CD4-positive, alpha-beta T cell treated with Interleukin-17A for 4 hours (primary cell): ENCODE measurements around the gene XPNPEP1.
A peak's percentile ranks its signal among the peaks of the same experiment; 100 is the strongest.
"Not testable (repeated sequence)": the region's sequence is repeated elsewhere in the genome, so short reads cannot be mapped to it uniquely, and the experiment has no call there.

ENCODE experiments used
- DNase-seq: peaks from one replicate; pipeline ENCODE4 v3.0.0-alpha.2; 2020; ENCODE audit warnings: mixed read lengths

XPNPEP1 gene

GRCh38 chr10:109922358-109922975 lies 844 bp downstream of the XPNPEP1 start:
- no peak for DNase-seq

DNA sequence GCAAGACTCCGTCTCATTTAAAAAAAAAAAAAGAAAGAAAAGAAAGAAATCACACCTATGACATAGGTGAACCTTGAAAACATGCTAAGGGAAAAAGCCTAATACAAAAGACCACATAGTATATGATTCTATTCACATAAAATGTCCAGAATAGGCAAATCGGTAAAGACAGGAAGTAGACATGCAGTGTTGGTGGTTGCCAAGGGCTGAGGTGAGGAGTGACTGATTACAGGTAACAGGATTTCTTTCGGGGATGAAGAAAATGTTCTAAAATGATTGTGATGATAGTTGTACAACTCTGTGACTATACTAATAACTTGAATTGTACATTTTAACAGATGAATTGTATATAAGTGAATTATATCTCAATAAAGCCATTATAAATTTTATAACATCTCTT lies 3.3 kb downstream of the XPNPEP1 start:
- peak; percentile 41 for DNase-seq

- DNase-seq, result no peak
These were observed 4.1 kb downstream of the XPNPEP1 start for GRCh38 chr10:109919220-109919619.

- DNase-seq, result not testable (repeated sequence)
These were observed 4.6 kb downstream of the XPNPEP1 start for GRCh38 chr10:109918707-109919106.

GRCh38 chr10:109915566-109915965 lies 7.7 kb downstream of the XPNPEP1 start:
- no peak for DNase-seq

DNA sequence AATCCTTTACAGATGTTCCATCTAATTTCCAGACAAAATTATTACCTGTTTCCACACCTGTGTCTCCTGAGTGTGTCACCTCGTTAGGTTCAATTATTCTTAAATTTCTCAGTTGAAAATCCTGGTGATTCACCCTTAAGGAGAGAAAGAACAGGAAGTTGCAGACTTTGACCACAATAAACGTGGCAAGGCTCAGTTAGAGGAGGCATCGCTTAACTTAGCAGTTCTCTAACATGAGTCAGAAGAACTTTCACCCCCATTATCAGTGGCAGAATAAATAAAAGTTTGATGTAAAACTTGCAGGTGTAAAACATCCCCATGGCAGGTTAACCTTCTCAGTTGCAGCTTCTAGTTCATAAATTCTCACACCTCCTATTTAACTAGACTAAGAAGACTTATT lies 8.3 kb downstream of the XPNPEP1 start:
- peak; percentile 63 for DNase-seq

GRCh38 chr10:109913306-109913892 lies 9.9 kb downstream of the XPNPEP1 start:
- no peak for DNase-seq

GRCh38 chr10:109912335-109913281 lies 10.7 kb downstream of the XPNPEP1 start:
- DNase-seq, result no peak

DNA sequence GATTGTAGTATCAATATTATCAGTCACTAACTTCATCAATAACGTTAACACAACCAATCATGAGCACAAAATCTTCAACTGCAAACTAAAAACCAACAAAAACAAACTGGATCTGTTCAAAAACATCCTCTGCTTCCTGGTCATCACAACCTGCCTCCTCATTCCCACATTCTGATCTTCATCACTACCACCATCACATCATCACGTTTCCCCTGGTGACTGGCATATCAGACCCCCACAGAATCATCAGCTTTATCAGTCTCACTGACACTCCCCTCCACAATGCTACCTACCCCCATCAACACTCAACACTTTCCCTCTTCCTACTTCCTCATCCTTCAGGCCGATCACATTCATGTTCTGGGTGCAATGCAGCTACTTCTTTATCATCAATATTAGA lies 11.4 kb downstream of the XPNPEP1 start:
- DNase-seq, result no peak

GRCh38 chr10:109906316-109906715 lies 17.0 kb downstream of the XPNPEP1 start:
- no peak for DNase-seq

- DNase-seq, result no peak
These were observed 18.9 kb downstream of the XPNPEP1 start for GRCh38 chr10:109904397-109904796.

GRCh38 chr10:109902992-109903947 lies 20.0 kb downstream of the XPNPEP1 start:
- peak; percentile 17 for DNase-seq

DNA sequence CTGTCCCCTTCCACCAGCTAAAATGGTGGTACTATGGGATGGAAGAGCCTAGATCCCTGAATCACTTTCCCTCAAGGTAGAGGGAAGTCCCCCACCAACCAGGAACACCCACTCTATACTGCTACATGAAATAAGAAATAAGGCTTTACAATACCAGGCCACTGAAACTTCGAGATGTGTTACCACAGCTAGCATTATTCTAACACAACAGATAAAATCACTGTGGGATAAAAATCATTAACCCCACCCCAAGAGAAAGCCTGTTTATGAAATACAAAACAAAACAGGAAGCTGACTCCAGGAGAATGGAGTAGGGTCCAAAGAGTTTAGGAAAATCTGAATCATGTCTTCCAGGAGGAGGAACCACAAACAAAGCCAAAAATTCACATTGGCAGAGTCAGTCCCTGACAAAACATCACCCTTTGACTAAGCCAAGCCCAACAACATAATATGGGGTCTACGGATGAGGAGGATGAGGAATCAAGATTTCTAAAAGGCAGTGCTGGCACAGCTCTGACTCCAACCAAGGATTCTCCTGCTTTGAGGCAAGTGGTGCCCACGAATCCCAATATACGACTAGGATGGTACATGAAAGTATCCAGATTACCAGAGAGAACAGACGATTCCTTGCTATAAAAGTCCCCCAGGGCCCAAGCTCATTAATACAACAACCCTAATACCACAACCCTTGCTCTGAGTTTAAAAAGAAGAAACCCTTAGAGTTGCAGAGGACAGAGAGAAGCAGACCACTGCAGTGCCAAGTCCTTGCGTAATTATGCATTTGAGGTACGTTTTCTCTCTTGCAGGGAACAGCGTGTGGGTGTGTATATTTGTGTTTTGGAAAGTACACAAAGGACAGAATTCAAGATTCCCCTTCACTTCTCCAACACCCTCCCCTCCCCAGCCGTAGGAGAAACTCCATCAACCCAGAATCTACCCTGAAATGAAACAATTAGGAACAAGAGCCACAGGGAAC lies 23.7 kb downstream of the XPNPEP1 start:
- no peak for DNase-seq

DNA sequence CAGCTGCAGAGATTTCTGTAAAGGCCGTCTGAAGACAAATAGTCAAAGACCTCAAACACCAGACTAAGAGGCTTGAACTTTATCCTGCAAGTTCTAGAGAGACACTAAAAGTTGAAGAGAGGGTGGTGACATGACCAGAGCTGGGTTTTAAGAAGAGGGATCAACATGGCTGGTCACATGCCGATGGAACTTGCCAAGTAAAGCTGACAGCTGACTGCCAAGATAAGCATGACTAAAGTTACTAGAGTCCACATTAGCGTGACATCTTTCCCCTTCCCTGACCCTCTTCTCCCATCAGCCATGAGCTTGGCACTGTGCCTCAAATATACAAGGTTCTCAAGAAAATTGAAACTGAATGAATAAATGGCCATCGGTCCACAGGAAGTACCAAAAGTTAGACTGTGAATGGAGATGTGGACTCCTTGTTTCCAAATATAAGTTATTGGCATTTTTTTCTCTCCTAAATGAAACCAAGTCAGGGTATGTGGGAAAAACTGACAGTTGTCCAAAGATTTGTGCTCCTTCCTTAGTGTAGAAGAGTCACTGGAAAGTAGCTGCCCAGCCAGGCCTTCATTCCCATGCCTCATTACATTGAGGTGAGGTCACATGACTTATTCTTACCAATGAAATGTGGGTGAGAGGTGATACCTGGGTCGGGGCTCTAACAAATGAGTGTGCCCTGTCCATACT lies 24.5 kb downstream of the XPNPEP1 start:
- DNase-seq, result no peak

DNA sequence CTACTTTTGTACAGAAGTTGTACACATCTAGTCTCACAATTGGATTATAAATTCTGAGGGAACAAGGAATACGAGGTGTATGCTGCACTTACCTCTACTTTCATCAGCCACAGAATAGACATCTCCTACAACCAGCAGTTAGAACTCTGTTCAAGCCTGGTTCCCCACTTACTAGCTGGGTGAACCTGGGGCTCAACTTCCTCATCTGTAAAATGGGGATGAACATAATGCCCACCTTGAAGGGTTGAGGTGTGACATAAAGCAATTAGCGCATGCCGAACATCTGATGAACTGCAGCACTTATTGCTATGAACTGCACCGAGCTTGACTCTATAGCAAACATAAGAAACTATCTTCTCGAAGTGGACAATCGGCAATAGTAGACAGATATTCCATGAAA lies 25.3 kb downstream of the XPNPEP1 start:
- DNase-seq, result no peak

DNA sequence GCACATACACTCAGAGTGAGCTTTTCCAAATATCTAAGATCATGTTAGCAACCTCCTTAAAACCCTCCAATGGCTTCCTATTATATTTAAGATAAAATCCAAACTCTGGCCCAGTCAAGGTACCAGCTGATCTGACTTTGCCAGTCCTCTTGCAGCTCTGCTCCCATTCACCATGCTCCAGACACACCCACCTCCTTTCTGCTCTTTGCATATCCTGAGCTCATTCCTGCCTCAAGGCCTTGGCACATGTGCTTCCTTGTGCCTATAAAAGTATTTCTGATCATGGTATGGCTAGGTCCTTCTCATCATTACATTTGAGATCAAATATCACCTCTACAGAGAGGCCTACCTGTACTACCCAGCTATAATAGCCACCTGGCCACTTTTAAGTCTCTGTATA lies 27.5 kb downstream of the XPNPEP1 start:
- no peak for DNase-seq

DNA sequence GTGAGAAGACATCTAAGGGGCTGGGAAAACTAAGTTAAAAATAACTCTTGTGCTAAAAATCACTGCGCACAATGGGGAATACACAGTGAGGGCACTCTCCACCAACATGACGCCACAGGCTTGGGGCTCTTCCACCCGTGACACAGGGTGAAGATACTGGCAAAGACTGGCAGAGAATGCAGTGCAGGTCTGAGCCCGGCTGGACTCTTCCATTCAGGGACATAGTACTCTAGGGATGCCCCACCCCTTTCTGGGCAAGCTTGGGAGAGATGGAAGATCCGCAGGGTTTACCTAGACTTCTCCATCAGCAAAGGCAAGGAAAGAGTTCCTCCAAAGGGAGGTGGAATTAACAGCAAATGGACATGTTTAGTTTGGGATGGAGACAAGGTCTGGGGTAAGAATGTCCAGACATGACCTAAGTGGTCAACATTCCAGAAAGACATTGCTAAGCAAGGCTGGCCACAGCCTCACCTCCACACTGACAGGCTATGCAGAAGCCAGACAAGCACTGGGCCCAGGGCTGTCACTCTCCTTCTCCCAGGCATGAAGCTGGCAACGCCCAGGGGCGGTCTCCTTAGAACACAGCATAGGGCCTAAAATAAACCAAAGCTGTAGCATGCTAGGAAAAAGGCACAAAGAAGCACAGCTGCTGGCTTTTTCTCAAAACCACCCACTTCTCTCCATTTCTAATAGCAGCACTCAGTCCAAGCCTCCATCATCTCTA lies 28.1 kb downstream of the XPNPEP1 start:
- DNase-seq, result no peak

GRCh38 chr10:109894516-109894915 lies 28.8 kb downstream of the XPNPEP1 start:
- DNase-seq, result no peak

DNA sequence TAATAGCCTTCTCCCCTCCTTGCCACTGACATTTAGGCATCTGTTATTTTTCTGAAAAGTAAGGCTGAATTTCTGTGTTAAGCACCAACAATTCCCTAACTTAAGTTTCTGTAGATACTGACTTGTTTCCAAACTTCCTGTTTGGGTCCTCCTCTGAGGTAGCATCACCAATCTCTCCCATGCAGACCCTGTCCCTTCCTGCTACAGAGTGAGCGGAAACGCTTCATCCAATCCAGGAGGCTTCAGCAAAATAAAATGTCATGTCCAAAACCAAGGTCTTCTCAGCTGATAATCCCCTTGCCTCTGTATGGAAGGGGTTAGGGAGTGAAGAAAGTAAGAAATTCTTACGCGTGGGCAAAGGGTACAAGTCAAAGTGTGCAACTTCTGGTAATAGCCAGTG lies 29.9 kb downstream of the XPNPEP1 start:
- DNase-seq, result no peak

- no peak for DNase-seq
These were observed 30.4 kb downstream of the XPNPEP1 start for GRCh38 chr10:109892931-109893330.
